ENCODE results near the gene TM2D3. TPM values are rescaled to one million over a fixed set of nuclear protein-coding genes. Genes with fewer than 3 reads are reported as not detected.

The TM2D3 gene, protein sequence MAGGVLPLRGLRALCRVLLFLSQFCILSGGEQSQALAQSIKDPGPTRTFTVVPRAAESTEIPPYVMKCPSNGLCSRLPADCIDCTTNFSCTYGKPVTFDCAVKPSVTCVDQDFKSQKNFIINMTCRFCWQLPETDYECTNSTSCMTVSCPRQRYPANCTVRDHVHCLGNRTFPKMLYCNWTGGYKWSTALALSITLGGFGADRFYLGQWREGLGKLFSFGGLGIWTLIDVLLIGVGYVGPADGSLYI
- total RNA-seq: 10 to 100 TPM; 42.6 to 45.6 TPM

DNA sequence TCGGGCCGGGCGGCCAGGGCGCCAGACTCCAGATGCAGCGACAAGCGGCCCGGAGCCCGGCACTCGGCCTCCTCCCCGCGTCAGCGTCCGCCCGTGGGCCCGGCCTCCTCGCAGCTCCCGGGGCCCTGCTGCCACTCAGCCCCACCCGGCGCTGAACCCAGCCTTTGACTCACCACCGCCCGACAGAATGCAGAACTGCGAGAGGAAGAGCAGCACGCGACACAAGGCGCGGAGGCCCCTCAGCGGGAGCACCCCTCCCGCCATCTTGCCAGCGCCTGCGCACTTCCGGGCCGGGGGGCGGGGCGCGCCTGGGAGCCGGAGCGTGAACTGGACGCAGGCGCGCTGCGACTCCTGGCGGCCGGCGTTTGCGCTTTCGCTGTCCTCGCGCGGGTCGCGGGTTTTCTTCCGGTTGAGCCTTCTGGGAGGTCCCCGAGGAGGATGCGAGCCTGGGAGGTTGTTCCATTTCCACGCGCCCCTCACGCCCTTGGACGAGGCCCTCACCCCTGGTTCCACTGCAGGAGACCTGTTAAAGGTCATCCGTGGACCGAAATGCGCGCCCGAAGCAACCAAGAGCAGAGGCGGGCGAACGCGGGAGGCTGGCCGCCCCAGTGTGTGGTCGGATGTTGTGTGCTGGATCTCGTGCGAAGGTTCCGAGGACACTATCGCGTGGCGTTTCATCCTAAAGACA, at the start of gene TM2D3:
Gene TM2D3 (minus strand): TSS at position 284 of the 688 bp plus-strand sequence. CDS start 20 bp downstream, at position 264.
- H3K4me1 Mint-ChIP-seq: peaks cover 17% of the 10 kb centered on the region

GRCh38 chr15:101698314-101698713, 46.1 kb upstream of the TM2D3 start:
- Mint-ChIP-seq H3K4me3 (no peak overlapping the region), H3K27me3 (no peaks in the 10 kb centered on the region), H3K4me1 (peaks cover 9% of the 10 kb centered on the region), H3K27ac (no peak overlapping the region), H3K9me3 (no peaks in the 10 kb centered on the region), H3K36me3 (ENCODE audit: low read depth) (peaks cover 95% of the 10 kb centered on the region)
- ATAC-seq (replicated peaks): peak; percentile 52

More for the DNA sequence above, at the start of gene TM2D3:
- Mint-ChIP-seq H3K36me3 (ENCODE audit: low read depth) (peaks cover 51% of the 10 kb centered on the region), H3K27ac (peak within 1 kb of the TSS; percentile 93), H3K9me3 (no peaks in the 10 kb centered on the region), H3K4me3 (peak within 1 kb of the TSS; percentile 95), H3K27me3 (no peaks in the 10 kb centered on the region)
- peak; percentile 91 for ATAC-seq (replicated peaks)

DNA sequence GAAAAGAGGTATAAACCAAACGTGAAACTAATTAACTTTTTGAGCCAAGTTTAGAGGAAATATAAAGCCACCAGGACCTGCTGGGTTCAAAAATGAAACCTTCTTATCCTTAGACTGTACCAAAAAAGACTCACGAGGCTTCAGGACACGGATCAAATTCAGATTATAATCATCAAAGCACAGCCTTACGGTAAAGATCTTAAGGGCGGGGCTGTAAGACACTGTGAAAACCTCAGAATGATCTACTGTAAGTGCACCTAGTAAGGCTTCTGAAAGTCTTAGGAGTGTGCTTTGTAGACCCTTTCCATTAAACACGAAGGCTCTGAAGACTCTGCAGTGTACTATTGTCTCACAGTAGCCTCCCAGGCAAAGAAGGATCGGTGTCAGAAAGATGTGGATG, 45.3 kb upstream of the TM2D3 start:
- peak overlapping the region; percentile 44 for H3K4me3 Mint-ChIP-seq
- H3K36me3 Mint-ChIP-seq (ENCODE audit: low read depth): peaks cover 95% of the 10 kb centered on the region
- no peaks in the 10 kb centered on the region for H3K27me3 Mint-ChIP-seq
- no peak for ATAC-seq (replicated peaks)
- no peaks in the 10 kb centered on the region for H3K9me3 Mint-ChIP-seq
- H3K4me1 Mint-ChIP-seq: peaks cover 13% of the 10 kb centered on the region
- peak overlapping the region; percentile 79 for H3K27ac Mint-ChIP-seq

GRCh38 chr15:101696829-101697228, 44.6 kb upstream of the TM2D3 start:
- H3K27ac Mint-ChIP-seq: peak overlapping the region; percentile 79
- ATAC-seq (replicated peaks): no peak
- peaks cover 14% of the 10 kb centered on the region for H3K4me1 Mint-ChIP-seq
- H3K4me3 Mint-ChIP-seq: peak overlapping the region; percentile 44
- H3K27me3 Mint-ChIP-seq: no peaks in the 10 kb centered on the region
- H3K9me3 Mint-ChIP-seq: no peaks in the 10 kb centered on the region
- H3K36me3 Mint-ChIP-seq (ENCODE audit: low read depth): peaks cover 95% of the 10 kb centered on the region

GRCh38 chr15:101694261-101694660, 42.1 kb upstream of the TM2D3 start:
- Mint-ChIP-seq H3K27me3 (no peaks in the 10 kb centered on the region), H3K27ac (peak overlapping the region; percentile 16), H3K4me1 (peaks cover 17% of the 10 kb centered on the region), H3K9me3 (no peaks in the 10 kb centered on the region), H3K4me3 (no peak overlapping the region), H3K36me3 (ENCODE audit: low read depth) (peaks cover 74% of the 10 kb centered on the region)
- ATAC-seq (replicated peaks): no peak

GRCh38 chr15:101692801-101693598, 40.8 kb upstream of the TM2D3 start:
- ATAC-seq (replicated peaks): peak; percentile 59
- Mint-ChIP-seq H3K4me1 (peaks cover 16% of the 10 kb centered on the region), H3K27me3 (no peaks in the 10 kb centered on the region), H3K9me3 (no peaks in the 10 kb centered on the region), H3K27ac (peak overlapping the region; percentile 84), H3K36me3 (ENCODE audit: low read depth) (peaks cover 74% of the 10 kb centered on the region), H3K4me3 (peak overlapping the region; percentile 43)

GRCh38 chr15:101689901-101690300, 37.7 kb upstream of the TM2D3 start:
- peak; percentile 83 for ATAC-seq (replicated peaks)
- Mint-ChIP-seq H3K36me3 (ENCODE audit: low read depth) (peaks cover 68% of the 10 kb centered on the region), H3K27me3 (no peaks in the 10 kb centered on the region), H3K27ac (peak overlapping the region; percentile 40), H3K4me3 (peak overlapping the region; percentile 12), H3K4me1 (peaks cover 11% of the 10 kb centered on the region), H3K9me3 (no peaks in the 10 kb centered on the region)

DNA sequence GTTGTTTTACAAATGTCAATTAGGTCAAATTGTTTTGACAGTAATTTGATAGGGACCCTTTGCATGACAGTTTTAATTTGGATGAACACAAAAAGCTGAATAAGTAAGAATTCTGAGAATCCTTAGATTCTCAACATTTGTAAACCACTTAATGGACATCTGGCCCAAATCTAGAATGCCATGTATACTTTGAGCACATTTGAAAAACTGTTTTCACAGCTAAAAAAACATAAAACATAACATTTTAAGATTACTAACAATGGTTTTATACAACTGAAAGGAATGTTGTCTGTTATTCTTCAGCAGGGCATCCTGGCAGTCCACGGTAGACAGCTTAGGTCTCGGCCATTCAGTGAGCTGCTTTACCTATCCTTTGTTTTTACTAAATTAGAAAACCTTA, 34.5 kb upstream of the TM2D3 start:
- no peak for ATAC-seq (replicated peaks)
- H3K4me1 Mint-ChIP-seq: peaks cover 11% of the 10 kb centered on the region
- peaks cover 69% of the 10 kb centered on the region for H3K36me3 Mint-ChIP-seq (ENCODE audit: low read depth)
- H3K9me3 Mint-ChIP-seq: no peaks in the 10 kb centered on the region
- no peaks in the 10 kb centered on the region for H3K27me3 Mint-ChIP-seq
- H3K4me3 Mint-ChIP-seq: no peak overlapping the region
- no peak overlapping the region for H3K27ac Mint-ChIP-seq

- Mint-ChIP-seq H3K9me3 (no peaks in the 10 kb centered on the region), H3K27me3 (no peaks in the 10 kb centered on the region), H3K27ac (no peak overlapping the region), H3K36me3 (ENCODE audit: low read depth) (peaks cover 85% of the 10 kb centered on the region), H3K4me1 (peaks cover 11% of the 10 kb centered on the region), H3K4me3 (no peak overlapping the region)
- no peak for ATAC-seq (replicated peaks)
These were observed 32.7 kb upstream of the TM2D3 start for GRCh38 chr15:101684877-101685276.

- ATAC-seq (replicated peaks): peak; percentile 73
- Mint-ChIP-seq H3K27ac (peak overlapping the region; percentile 17), H3K9me3 (no peaks in the 10 kb centered on the region), H3K4me1 (peaks cover 9% of the 10 kb centered on the region), H3K27me3 (no peaks in the 10 kb centered on the region), H3K4me3 (no peak overlapping the region), H3K36me3 (ENCODE audit: low read depth) (peaks cover 90% of the 10 kb centered on the region)
These were observed 32.2 kb upstream of the TM2D3 start for GRCh38 chr15:101684384-101684783.

DNA sequence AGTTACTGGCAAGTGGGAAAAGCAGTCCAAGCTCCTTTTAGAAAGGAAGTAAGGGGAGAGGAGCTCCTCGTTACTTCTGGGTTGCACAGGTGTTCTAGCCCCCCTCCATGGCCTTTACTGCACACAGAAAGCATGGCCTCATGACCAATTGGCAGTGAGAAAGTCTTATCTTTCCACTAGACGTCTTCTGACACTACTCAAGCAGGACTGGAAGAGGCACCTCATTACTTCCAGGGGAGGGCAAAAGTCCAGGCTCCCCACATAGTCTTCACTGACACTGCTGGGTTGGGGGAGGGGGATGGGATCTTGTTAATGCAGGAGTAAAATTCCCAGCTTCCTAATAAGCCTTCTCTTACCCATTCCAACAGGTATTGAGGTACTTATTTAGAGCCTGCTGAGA, 27.6 kb upstream of the TM2D3 start:
- Mint-ChIP-seq H3K4me3 (no peak overlapping the region), H3K27me3 (no peaks in the 10 kb centered on the region), H3K4me1 (peaks cover 10% of the 10 kb centered on the region), H3K27ac (peak overlapping the region; percentile 43), H3K36me3 (ENCODE audit: low read depth) (peaks cover 84% of the 10 kb centered on the region), H3K9me3 (no peaks in the 10 kb centered on the region)
- ATAC-seq (replicated peaks): no peak

DNA sequence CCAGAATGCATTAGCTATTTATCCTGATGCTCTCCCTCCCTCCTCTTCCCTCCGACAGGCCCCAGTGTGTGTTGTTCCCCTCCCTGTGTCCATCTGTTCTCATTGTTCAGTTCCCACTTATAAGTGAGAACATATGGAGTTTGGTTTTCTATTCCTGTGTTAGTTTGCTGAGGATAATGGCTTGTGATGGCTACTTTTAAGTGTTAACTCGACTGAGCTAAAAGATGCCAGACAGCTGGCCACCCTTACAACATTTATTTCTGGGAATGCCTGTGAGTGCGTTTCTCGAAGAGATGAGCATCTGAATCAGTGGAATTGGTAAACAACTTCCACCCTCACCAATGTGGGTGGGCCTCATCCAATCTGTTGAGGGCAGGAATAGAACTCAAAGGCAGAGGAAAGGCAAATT, 24.7 kb upstream of the TM2D3 start:
- H3K9me3 Mint-ChIP-seq: no peaks in the 10 kb centered on the region
- H3K36me3 Mint-ChIP-seq (ENCODE audit: low read depth): peaks cover 84% of the 10 kb centered on the region
- no peaks in the 10 kb centered on the region for H3K27me3 Mint-ChIP-seq
- peaks cover 5% of the 10 kb centered on the region for H3K4me1 Mint-ChIP-seq
- ATAC-seq (replicated peaks): no peak
- no peak overlapping the region for H3K27ac Mint-ChIP-seq
- H3K4me3 Mint-ChIP-seq: peak overlapping the region; percentile 69

- Mint-ChIP-seq H3K36me3 (ENCODE audit: low read depth) (peaks cover 84% of the 10 kb centered on the region), H3K27me3 (no peaks in the 10 kb centered on the region), H3K9me3 (no peaks in the 10 kb centered on the region), H3K4me1 (peaks cover 5% of the 10 kb centered on the region), H3K4me3 (peak overlapping the region; percentile 69), H3K27ac (peak overlapping the region; percentile 81)
- ATAC-seq (replicated peaks): peak; percentile 92
These were observed 23.8 kb upstream of the TM2D3 start for GRCh38 chr15:101675796-101676582.

GRCh38 chr15:101675015-101675414, 22.8 kb upstream of the TM2D3 start:
- Mint-ChIP-seq H3K27ac (no peak overlapping the region), H3K9me3 (no peaks in the 10 kb centered on the region), H3K4me3 (peak overlapping the region; percentile 69), H3K27me3 (no peaks in the 10 kb centered on the region), H3K4me1 (peaks cover 5% of the 10 kb centered on the region), H3K36me3 (ENCODE audit: low read depth) (peaks cover 84% of the 10 kb centered on the region)
- peak; percentile 63 for ATAC-seq (replicated peaks)

All from activated T-helper 17 cell treated with anti-CD3 and anti-CD28 coated beads, Interleukin-2, amount 50 U/mL, for 72 hours (primary cell).